ENCODE measurements around the gene FHOD3. TPM values are rescaled to one million over a fixed set of nuclear protein-coding genes. Genes with fewer than 3 reads are reported as not detected.
A peak's percentile ranks its signal among the peaks of the same experiment; 100 is the strongest.

Gene FHOD3
- polyA plus RNA-seq, 1 experiment: 41.1 TPM

- H3K27ac ChIP-seq (ENCODE audit: low read depth, low read length): no peak overlapping the region
- ChIA-PET POLR2A (no interaction called here), CTCF (no interaction called here)
- H3K27me3 ChIP-seq (ENCODE audit: control insufficient read depth, insufficient read depth, low read length): no peaks in the 10 kb centered on the region
- H3K9me3 ChIP-seq (ENCODE audit: control insufficient read depth, insufficient read depth, low read length): no peaks in the 10 kb centered on the region
- no peak overlapping the region for H3K4me3 ChIP-seq (ENCODE audit: low read depth, low read length)
- no peak for DNase-seq (ENCODE audit: low read depth, low spot score)
- TF ChIP-seq CTCF (IDR thresholded peaks at IDR 0.05; ENCODE audit: low read depth, low read length): no peak
These were observed 270.3 kb downstream of the FHOD3 start for GRCh38 chr18:36567800-36568199.

GRCh38 chr18:36568487-36568886 lies 271.0 kb downstream of the FHOD3 start:
- H3K27me3 ChIP-seq (ENCODE audit: control insufficient read depth, insufficient read depth, low read length): no peaks in the 10 kb centered on the region
- TF ChIP-seq CTCF (IDR thresholded peaks at IDR 0.05; ENCODE audit: low read depth, low read length): no peak
- POLR2A ChIA-PET: no interaction called here
- H3K9me3 ChIP-seq (ENCODE audit: control insufficient read depth, insufficient read depth, low read length): no peaks in the 10 kb centered on the region
- H3K27ac ChIP-seq (ENCODE audit: low read depth, low read length): no peak overlapping the region
- DNase-seq (ENCODE audit: low read depth, low spot score): no peak
- CTCF ChIA-PET: interaction anchor here (0.6 to 1.0 kb wide), 2 partner anchors 26 to 189 kb away, joined by 3 to 7 read pairs; no protein-coding TSS in a partner anchor
- H3K4me3 ChIP-seq (ENCODE audit: low read depth, low read length): no peak overlapping the region

DNA sequence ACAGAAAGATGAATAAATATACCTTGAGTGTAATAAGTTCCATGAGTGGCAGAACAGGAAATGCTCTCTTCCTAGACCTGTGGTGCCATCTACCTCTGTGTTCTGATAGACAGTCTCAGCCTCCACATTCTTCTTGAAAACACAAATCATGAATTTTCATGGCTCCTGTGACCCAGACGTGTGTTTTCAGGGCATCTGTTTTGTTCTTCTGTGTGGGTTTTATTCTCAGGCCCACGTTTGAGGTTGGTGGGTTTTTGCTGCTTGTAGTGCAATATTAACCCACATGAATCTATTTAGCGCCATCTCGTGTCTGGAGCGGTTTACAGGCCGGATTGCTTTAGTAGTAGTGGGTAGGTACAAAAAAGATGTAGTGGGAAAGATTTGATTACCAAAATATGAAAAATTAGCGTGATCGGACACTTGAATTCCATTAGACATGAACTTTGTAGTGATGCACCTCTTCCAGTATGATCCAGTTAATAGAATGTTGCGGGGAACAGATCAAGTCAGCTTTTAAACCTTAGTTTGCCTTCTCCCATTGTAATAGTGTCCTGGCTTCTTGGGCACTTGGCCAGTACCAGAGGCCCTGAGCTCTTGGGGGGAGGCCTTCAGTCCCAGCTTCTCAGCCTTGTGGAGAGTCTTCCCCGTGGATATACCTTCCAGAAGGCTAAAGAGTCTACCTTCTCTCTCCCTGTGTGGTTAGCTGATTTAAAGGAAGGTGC lies 274.8 kb downstream of the FHOD3 start:
- Histone ChIP-seq H3K9me3 (ENCODE audit: control insufficient read depth, insufficient read depth, low read length) (no peaks in the 10 kb centered on the region), H3K4me3 (ENCODE audit: low read depth, low read length) (no peak overlapping the region), H3K27me3 (ENCODE audit: control insufficient read depth, insufficient read depth, low read length) (no peaks in the 10 kb centered on the region), H3K27ac (ENCODE audit: low read depth, low read length) (no peak overlapping the region)
- peak; percentile 78 for TF ChIP-seq CTCF (IDR thresholded peaks at IDR 0.05; ENCODE audit: low read depth, low read length)
- ChIA-PET POLR2A (no interaction called here), CTCF (interaction anchor here (0.6 to 3.4 kb wide), 11 partner anchors 12 to 554 kb away, joined by 3 to 19 read pairs (median 4); no protein-coding TSS in a partner anchor)
- DNase-seq (ENCODE audit: low read depth, low spot score): no peak

DNA sequence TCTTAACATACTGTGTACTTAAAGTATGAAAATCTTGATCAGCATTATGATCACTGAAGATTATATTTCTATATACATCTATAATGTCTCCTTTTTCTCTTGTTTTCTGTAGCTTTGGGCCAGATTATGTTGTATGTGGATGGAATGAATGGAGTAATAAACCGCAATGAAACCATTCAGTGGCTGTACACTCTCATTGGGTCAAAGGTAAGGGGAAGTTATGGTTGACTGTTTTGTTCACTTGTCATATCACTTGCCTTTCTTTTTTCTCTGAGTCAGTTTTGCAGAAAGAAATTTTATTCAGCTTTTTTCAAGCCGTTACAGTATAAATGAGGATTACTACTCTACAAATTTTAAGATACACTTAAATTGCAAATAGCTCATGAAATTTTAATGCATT lies 278.8 kb downstream of the FHOD3 start:
- no peak overlapping the region for H3K27ac ChIP-seq (ENCODE audit: low read depth, low read length)
- ChIA-PET POLR2A (no interaction called here), CTCF (interaction anchor here (1.5 kb wide), 1 partner anchor 112 kb away, joined by 7 read pairs; no protein-coding TSS in a partner anchor)
- no peak overlapping the region for H3K4me3 ChIP-seq (ENCODE audit: low read depth, low read length)
- H3K9me3 ChIP-seq (ENCODE audit: control insufficient read depth, insufficient read depth, low read length): peaks cover 3% of the 10 kb centered on the region; the same call in 1 of the 2 replicates
- no peaks in the 10 kb centered on the region for H3K27me3 ChIP-seq (ENCODE audit: control insufficient read depth, insufficient read depth, low read length)
- no peak for TF ChIP-seq CTCF (IDR thresholded peaks at IDR 0.05; ENCODE audit: low read depth, low read length)
- DNase-seq (ENCODE audit: low read depth, low spot score): no peak

Measured in AG04450 (cell line).